Body of pancreas (tissue), 4 donors: ENCODE data around the gene SPSB1. TPM values are rescaled to one million over a fixed set of nuclear protein-coding genes. Genes with fewer than 3 reads are reported as not detected.

Experiments used
- ATAC-seq: fragments of 150-250 bp; one replicate; pipeline ENCODE4 v1.9.1; 2016
- DNase-seq, 4 donors: peaks; one replicate each; pipeline ENCODE4 v3.0.0-alpha.2; 2019
- H3K27ac ChIP-seq, 4 donors: fragments of 200-600 bp; sonication (generic); 1 replicate in 3 of 4; 2 replicates in 1 of 4; pipeline versions ENCODE4 v1.5.1 to v1.6.1; 2016 to 2019; ENCODE audit warnings: mild to moderate bottlenecking in 1 of 4, mixed read lengths in 1 of 4, moderate library complexity in 1 of 4
- H3K27me3 ChIP-seq, 2 donors: fragments of 200-600 bp; sonication (generic); one replicate each; pipeline ENCODE4 v1.6.0; 2016; ENCODE audit warnings: mild to moderate bottlenecking in 1 of 2
- H3K36me3 ChIP-seq, 2 donors: fragments of 200-600 bp; sonication (generic); replicated peaks in 1 of 2; 2 replicates each; pipeline ENCODE4 v1.5.1; 2016; ENCODE audit warnings: low read depth in 2 of 2; ENCODE audit not compliant: insufficient read depth in 1 of 2
- H3K4me1 ChIP-seq: fragments of 200-600 bp; sonication (generic); one replicate; pipeline ENCODE4 v1.6.0; 2016
- H3K4me3 ChIP-seq, 2 donors: fragments of 200-600 bp; sonication (generic); 1 replicate in 1 of 2; 2 replicates in 1 of 2; pipeline ENCODE4 v1.5.1; 2016 to 2019
- H3K9me3 ChIP-seq, 3 donors: fragments of 200-600 bp; sonication (generic); 1 replicate in 2 of 3; 2 replicates in 1 of 3; pipeline ENCODE4 v1.5.1; 2016
- POLR2A ChIP-seq, 3 donors: fragments of 450-650 bp; IDR thresholded peaks; one replicate each; pipeline ENCODE4 v1.6.1; 2016; ENCODE audit warnings: antibody characterized with exemption in 3 of 3, mild to moderate bottlenecking in 2 of 3
- WGBS, 2 donors: methylation state at CpG; one replicate each; pipeline ENCODE4 v1.1.5; 2017; 5-methylcytosine and 5-hydroxymethylcytosine counted together
- intact Hi-C: fragments of 100-400 bp; cut with DNase I; formaldehyde crosslinking; loops from one replicate; pipeline ENCODE4 v1.15.1; 2023
- total RNA-seq, 2 donors: library from RNA; depleted of rRNA; stranded (reverse); fragments of >200 nt; gene quantifications; one replicate each; pipeline ENCODE4 v1.1.0, GENCODE V29; 2016
- TF ChIP-seq, protein P1 (sequence below), 7 experiments: fragments of 450-650 bp in 4 of 7; fragments of 200-600 bp in 3 of 7; sonication (generic) in 3 of 7; IDR thresholded peaks; one replicate each; pipeline ENCODE4 v1.5.1; 2016 to 2019; ENCODE audit warnings: antibody characterized with exemption in 7 of 7

Gene SPSB1
- total RNA-seq, 2 donors from 2014 or later = 14.5 to 16.5 TPM

DNA sequence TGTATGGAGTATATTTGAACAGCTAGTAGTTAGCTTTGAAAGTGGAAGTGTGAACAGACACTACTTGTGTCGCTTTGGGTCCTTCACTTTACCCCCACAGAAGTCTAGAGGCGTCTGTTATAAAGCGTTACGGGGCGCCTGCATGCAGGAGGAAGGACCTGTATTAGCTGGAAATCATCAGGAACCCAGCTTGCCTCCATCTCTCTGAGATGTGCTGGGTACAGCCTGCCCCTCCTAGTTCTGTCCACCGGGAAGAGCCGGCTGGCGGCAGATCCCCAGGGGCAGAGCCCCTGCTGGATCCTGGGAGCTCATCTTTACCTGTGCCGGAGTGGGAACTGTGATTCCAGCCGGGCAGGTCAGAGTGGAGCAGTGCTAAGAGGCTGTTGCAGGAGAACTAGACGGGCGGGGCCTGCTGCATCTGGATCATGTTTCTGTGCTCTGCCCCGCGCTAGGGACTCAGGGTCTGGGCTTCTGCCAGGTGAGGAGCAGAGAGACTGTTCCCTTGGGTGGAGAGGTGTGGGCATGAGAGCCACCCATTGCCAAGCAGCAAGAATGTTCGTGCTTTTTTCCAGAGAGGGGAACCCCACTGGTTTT lies 22.3 kb upstream of the SPSB1 start:
- WGBS, 2 donors = 82 to 86% methylated on average over 7 to 15 of the region's 15 CpGs
- Histone ChIP-seq H3K9me3 (no peaks in the 10 kb centered on the region), H3K4me1 (peaks cover 5% of the 10 kb centered on the region), H3K36me3 (peaks cover 0 to 5% of the 10 kb centered on the region in 2 donors), H3K4me3 (no peak overlapping the region), H3K27ac (no peak overlapping the region), H3K27me3 (no peaks in the 10 kb centered on the region)
- no peak for TF ChIP-seq POLR2A (IDR thresholded peaks at IDR 0.05)
- TF ChIP-seq, protein P1, sequence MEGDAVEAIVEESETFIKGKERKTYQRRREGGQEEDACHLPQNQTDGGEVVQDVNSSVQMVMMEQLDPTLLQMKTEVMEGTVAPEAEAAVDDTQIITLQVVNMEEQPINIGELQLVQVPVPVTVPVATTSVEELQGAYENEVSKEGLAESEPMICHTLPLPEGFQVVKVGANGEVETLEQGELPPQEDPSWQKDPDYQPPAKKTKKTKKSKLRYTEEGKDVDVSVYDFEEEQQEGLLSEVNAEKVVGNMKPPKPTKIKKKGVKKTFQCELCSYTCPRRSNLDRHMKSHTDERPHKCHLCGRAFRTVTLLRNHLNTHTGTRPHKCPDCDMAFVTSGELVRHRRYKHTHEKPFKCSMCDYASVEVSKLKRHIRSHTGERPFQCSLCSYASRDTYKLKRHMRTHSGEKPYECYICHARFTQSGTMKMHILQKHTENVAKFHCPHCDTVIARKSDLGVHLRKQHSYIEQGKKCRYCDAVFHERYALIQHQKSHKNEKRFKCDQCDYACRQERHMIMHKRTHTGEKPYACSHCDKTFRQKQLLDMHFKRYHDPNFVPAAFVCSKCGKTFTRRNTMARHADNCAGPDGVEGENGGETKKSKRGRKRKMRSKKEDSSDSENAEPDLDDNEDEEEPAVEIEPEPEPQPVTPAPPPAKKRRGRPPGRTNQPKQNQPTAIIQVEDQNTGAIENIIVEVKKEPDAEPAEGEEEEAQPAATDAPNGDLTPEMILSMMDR (IDR thresholded peaks at IDR 0.05) = no peak
- ATAC-seq (no peak), DNase-seq (no peak)
- intact Hi-C loops = no loop called here

DNA sequence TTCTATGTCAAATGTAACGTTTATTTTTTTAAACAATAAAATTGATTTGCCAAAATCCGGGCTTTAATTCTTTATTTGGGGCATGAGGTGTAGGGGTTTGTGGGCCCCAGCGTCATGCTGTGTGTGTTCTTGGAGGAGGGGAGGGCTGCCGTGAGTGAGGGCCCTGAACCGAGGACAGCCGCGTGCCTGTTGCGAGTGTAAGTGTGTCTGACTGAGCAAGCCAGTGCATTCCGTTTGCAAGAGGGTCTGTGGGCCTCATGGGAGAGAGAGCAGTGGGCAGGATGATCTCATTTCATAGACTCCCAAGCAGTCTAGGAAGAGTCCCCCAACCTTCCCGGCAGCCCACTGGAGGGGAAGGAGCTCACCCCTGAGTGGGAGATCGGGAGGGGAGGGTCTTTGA lies 21.4 kb upstream of the SPSB1 start:
- WGBS, 2 donors = 80 to 85% methylated on average over 11 of the region's 11 CpGs

DNA sequence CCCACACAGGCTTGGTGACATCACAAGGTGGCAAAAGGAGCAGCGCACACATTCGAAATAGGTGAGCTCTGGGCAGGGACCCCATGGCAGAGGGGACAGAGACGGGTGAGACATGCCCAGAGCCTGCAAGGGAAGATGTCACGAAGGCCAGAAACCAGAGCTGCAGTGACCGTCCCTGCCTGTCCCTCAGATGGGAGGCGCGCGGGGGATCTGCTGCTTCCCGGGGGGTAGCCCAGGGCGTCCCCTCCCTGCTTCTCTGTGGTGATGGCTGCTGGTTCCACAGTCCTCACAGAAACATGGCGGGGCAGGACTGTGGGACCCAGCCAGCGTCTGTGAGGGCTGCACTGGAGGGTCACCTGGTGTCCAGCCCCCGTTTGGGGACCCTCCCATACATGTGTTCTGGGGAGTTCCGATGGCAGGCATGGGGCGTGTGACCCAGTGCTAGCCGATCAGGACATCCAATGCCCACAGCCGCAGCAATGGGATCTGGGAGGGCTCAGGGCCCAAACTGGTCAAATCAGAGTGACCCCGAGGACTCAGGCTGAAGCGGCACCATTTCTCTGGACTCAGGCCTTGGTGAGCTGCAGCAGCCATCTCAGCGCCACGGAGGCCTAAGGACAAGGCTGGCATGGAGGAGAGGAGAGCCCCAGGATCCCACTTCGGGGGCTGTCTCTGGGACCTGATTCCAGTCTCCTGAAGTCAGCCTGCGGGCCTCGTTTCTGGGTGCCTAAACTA lies 20.7 kb upstream of the SPSB1 start:
- 88% methylated on average over 15 to 20 of the region's 24 CpGs for WGBS, 2 donors
- intact Hi-C loops = no loop called here
- no peak for ATAC-seq
- H3K4me3 ChIP-seq = no peak overlapping the region
- no peak overlapping the region for H3K27ac ChIP-seq
- TF ChIP-seq, protein P1 (IDR thresholded peaks at IDR 0.05) = no peak
- TF ChIP-seq POLR2A (IDR thresholded peaks at IDR 0.05) = no peak
- H3K27me3 ChIP-seq = no peaks in the 10 kb centered on the region
- H3K9me3 ChIP-seq = no peaks in the 10 kb centered on the region
- H3K4me1 ChIP-seq = peaks cover under 1% of the 10 kb centered on the region
- peaks cover 0 to 1% of the 10 kb centered on the region in 2 donors for H3K36me3 ChIP-seq
- DNase-seq = no peak

More for the DNA sequence above, 21.4 kb upstream of the SPSB1 start:
- intact Hi-C loops = no loop called here
- Histone ChIP-seq H3K36me3 (peaks cover 0 to 1% of the 10 kb centered on the region in 2 donors), H3K4me1 (peaks cover 5% of the 10 kb centered on the region), H3K27me3 (no peaks in the 10 kb centered on the region), H3K4me3 (no peak overlapping the region), H3K27ac (no peak overlapping the region), H3K9me3 (no peaks in the 10 kb centered on the region)
- ATAC-seq (no peak), DNase-seq (no peak)
- TF ChIP-seq POLR2A (IDR thresholded peaks at IDR 0.05) = no peak
- TF ChIP-seq, protein P1 (IDR thresholded peaks at IDR 0.05) = no peak

DNA sequence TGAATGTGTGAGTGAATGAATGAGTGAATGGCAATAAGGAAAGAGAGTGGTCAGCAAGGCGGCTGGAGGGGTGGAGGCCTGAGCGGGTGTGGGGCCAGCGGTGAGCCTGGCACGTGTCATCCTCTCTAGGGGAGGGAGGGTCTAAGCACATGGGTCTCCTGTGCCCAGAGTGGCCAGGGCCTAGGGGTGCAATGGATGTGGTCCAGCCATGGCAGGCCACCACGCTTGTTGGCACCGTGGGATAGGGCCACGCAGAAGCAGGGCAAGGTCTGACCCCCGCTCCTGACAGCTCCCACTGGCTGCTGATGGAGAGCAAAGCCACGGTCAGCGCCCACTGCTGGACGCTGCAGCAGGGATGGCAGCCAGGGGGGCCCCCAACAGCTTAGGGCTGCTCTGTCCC lies 19.5 kb upstream of the SPSB1 start:
- TF ChIP-seq POLR2A (IDR thresholded peaks at IDR 0.05) = no peak
- TF ChIP-seq, protein P1 (IDR thresholded peaks at IDR 0.05) = no peak
- no peaks in the 10 kb centered on the region for H3K4me1 ChIP-seq
- DNase-seq = no peak
- 91 to 93% methylated on average over 2 to 11 of the region's 11 CpGs for WGBS, 2 donors
- intact Hi-C loops = no loop called here
- H3K27me3 ChIP-seq = no peaks in the 10 kb centered on the region
- peaks cover 0 to 1% of the 10 kb centered on the region in 2 donors for H3K36me3 ChIP-seq
- H3K9me3 ChIP-seq = no peaks in the 10 kb centered on the region
- no peak for ATAC-seq
- no peak overlapping the region for H3K4me3 ChIP-seq
- no peak overlapping the region for H3K27ac ChIP-seq
